Measurements from ENCODE around the gene PTPA.

DNA sequence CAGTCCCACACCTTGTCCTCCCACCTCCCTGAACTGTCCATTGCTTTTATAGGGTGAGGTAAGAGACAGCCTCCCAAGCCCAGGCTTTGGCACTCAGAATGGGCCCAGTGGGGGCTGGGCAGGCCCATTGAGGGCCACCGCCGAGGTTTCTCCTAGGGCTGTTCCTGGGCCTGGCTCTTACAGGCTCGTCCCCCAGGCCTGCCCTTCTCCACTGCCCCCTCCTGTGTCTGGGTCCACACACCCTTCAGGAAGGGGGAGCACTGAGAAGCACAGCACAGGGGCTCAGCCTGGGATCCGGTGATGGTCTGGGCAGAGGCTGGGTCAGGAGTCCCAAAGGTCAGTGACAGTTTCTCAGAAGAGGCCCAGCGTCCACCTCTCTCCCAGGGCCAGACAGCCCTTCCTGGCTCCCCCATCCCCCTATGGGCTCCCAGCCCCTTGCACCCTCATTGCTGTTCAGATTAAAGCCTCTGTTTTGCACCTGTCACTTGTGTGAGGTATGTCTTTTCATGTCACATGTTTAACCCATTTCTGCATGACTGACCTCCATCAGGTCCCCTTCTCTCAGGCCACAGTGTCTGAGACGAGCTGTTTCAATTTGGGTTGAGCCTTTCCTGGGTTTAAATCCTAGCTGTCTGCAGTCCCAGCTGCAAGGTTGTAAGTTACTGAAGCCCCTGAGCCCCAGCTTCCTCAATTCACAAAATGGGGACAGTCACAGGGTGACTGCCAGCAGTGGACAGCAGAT, 37.4 kb downstream of the PTPA start:
- TF ChIP-seq POLR2A (IDR thresholded peaks at IDR 0.05) (no peak), POLR2AphosphoS5 (IDR thresholded peaks at IDR 0.05) (no peak)
- TF ChIP-seq, protein P1, sequence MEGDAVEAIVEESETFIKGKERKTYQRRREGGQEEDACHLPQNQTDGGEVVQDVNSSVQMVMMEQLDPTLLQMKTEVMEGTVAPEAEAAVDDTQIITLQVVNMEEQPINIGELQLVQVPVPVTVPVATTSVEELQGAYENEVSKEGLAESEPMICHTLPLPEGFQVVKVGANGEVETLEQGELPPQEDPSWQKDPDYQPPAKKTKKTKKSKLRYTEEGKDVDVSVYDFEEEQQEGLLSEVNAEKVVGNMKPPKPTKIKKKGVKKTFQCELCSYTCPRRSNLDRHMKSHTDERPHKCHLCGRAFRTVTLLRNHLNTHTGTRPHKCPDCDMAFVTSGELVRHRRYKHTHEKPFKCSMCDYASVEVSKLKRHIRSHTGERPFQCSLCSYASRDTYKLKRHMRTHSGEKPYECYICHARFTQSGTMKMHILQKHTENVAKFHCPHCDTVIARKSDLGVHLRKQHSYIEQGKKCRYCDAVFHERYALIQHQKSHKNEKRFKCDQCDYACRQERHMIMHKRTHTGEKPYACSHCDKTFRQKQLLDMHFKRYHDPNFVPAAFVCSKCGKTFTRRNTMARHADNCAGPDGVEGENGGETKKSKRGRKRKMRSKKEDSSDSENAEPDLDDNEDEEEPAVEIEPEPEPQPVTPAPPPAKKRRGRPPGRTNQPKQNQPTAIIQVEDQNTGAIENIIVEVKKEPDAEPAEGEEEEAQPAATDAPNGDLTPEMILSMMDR (IDR thresholded peaks at IDR 0.05): no peak
